HG03045 (cell line): ENCODE results near the gene RSPO4.
"Not testable (repeated sequence)": the region's sequence is repeated elsewhere in the genome, so short reads cannot be mapped to it uniquely, and the experiment has no call there.

ENCODE experiments used
- ATAC-seq: cut with Tn5 transposase; IDR thresholded peaks from one replicate; pipeline ENCODE4 v1.9.1; 2021; ENCODE audit warnings: mild to moderate bottlenecking, moderate library complexity; ENCODE audit not compliant: unreplicated experiment

Gene RSPO4

DNA sequence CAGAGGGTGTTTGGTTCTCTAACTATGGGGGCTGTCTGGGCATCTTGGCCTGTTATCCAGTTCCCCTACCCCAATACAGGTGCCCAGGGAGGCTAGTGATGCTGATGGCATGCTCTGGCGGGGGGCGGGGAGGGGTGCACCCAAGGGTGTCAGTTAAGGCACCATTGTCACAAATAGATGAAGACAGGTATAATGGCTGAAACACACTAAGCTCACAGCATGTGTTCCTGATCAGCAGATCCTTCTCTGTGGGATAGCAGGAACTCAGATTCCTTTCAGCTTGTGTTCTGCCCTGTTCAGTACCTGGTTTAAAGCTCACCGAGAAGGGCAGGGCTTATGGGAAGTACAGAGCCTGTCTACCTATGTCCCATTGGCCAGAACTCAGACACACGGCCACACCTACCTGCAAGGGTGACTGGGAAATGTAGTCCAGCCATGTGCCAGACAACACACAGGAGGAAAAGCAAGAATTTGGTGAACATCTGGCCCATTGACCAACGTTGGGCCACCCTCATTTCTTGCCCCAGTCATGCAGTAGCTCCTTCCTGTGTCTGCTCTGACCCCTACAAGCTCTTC lies 3.4 kb upstream of the RSPO4 start:
- no peak for ATAC-seq

DNA sequence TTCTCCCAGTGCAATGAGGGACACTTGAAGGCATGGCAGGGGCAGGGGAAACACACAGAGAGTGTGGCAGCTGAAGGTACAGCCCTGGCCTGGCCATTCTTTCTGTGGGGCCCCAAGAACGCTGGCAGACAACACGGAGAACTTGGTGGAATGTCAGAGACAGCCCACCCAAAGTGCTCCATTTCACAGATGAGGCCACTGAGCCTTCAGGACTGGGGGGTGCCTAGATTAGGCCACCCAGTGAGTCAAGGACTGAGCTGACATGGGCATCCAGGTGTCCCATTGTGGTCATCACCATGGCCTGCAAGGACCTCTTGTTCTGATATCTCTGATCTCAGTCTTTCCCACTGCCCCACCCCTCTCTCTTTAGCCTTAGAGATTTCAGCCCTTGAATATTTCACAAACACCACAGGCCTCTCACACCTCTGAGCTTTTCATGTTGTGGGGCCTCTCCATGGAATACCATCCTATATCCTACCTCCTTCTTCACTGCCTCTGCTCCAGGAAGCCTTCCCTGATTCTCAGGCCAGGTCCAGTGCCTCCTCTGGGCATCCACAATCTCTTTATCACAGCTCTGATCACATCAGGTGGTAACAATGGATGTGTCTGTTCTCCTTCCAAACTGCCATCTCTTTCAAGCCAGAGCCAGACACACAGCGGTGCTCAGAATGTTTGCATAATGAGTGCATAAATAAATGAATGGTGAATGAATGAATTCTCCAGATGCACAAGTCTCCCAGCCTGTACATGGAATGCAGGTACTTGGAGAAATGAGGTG lies 2.0 kb upstream of the RSPO4 start:
- no peak for ATAC-seq

DNA sequence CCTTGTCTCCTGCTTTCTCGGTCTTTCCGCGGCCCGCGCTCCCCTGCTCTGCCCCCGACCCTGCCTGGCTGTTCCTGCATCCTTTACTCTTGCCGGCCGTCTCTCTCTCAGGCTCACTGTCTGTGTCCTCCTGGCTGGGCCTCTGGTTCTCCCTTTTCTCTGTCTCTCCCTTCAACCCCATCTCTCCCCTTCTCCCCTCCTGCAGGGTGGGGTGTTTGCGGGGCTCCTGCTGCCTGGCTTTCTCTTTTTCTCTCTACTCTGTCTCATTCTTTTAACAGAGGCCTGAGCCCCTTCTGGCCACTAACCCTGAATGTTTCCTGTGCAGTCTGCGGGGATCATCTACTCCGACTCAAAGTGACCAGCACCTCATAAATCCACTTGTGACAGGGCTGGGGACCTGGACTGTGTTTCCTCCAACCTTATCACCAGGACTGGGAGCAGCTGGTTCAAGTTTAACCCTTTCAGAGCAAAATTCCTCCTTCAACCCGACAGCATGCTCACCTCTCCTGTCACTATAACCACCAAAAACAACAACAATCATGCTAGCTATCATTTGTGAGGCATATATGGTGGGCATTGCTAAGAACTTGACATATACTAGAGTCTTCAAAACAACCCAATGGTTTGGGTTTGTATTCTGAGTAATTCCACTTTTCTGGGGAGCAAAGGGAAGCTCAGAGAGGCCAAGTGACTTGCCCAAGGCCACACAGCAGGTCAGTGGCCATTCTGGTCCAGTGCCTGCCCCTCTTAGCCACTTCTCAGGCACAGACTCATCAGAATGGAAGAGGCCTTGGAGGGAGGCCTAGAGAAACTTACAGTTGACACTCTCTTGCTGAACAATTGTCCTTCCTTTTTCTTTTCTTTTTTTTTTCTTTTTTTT lies 811 bp upstream of the RSPO4 start:
- ATAC-seq, result no peak

DNA sequence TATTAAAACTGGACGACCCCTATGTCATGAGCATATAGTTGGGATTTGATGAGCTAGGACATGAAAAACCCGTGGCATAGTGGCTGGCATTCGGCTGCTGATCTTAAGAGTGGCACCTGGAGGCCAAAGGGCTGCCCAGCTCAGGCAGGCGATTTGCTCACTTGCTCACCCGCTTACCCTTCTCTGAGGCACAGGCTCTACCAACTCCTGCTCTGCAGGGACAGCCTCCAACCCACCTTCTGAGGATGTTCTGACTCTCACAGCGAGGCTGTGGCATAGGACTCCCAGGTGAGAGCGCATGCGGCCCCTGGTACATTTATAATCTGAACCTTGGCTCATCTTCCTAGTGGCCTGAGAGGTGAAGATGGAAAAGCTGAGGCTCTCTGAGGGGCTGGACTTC lies 995 bp downstream of the RSPO4 start:
- ATAC-seq, result no peak

DNA sequence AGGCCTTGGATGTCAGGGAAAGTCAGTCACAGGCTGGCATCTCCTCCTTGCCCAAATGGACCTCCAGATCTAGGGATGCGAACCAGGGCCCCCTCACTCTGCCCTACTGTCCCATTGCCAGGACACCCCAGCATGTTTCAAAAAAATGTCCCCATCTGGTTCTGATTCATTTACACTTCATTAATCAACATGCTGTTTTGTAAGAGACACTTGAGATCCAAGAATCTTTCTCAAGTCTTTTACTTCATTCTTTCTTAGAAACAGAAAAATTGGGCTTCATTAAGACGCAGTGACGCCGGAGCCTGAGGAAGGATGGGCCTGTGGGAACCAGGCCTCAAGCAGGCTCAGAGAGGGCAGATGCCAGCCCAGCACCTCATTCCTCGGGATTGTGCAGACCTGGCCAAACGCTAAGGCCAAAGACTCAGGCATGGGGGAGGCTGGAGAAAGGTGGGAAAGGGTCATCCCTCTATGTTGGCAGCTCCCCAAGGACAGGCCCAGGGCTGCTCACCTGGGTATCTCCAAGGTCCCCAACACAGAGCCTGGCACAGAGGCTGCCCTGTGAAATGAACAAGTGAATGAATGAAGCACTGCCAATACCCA lies 3.8 kb downstream of the RSPO4 start:
- ATAC-seq, result no peak

DNA sequence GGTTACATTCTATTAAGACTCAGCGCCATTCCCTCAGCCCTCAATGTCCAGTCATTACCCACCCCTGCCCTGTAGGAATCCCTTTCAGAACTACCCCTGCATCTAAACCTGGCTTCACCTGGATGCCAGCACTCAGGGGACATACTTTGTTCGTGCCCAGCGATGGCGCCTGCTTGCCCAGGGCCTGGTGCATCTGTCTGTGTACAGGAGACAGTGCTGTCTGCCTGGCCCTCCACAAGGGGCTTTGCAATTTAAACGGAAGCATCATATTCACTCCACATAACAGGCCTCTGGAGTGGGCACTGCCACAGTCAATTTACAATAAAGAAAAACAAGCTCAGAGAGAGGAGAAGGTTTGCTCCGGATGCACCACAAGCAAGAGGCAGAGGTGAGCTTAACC lies 4.6 kb downstream of the RSPO4 start:
- ATAC-seq, result no peak

DNA sequence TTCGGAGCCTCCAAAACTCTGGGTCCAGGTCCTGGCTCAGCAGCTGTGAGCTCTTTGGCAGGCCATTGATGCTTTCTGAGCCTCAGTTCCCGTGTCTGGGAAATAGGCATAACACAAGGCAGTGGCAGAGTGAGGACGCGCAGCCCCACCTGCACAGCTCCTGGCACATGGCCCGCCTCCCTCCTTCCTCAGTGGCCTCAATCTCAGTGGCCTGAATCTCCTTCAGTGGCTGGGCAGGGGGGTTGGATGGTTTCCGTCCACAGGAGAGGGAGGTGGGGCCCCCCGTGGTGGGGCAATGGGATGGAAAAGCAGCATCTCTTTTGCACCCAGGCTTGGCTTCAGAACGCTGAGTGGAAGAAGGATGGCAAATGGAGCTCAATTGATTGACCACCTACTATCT lies 5.1 kb downstream of the RSPO4 start:
- ATAC-seq, result no peak

DNA sequence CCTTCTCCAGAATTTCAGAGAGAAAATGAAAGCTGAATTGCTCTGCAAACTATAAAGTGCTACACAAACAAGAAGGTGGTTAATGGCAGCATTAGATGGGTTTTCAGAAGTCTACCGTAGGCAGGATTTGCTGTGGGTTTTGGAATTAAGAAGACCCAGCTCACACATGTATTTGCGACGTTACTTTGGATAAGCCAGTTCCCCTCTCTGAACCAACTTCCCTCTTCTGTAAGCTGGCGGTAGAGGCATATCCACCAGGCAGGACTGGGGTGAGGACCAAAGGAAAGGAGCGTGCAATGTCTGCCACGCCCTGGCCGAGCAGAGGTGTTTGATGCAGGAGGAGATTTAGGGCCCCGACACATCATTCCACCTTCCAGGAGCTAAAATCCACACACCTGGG lies 6.9 kb downstream of the RSPO4 start:
- ATAC-seq, result no peak

DNA sequence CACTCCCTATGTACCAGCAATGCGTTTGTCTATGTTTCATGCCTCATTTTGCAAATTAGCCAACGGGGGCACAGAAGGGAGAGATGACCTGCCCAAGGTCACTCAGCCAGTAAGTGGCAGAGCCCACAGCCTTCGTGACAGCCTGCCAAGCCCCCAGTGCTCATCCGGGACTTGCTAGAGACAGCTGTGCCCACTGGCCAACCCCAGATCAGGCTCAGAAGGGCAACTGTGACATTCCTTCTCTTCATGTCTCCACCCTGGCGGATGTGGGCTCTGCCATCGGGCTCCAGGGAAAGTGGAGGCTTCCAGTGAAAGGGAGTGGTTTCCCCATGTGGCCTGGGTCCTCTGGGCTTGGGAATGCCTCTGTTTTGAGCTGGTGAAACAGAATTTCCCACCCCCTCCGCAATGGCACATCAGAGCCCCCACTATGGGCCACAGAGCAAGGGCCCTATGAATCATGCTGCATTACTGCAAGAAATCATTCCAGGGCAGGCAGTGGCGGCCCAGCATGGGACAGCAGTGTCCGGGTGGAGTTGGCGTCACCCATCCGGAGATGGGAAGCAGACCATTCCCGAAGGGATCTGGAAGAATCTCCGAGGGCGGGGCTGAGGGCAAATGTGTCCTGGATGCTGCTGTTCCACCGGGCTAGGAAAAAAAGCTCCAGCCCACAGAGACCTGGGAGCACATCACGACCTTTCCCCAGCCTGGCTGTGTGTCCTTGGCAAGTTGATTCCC lies 9.1 kb downstream of the RSPO4 start:
- ATAC-seq, result no peak

DNA sequence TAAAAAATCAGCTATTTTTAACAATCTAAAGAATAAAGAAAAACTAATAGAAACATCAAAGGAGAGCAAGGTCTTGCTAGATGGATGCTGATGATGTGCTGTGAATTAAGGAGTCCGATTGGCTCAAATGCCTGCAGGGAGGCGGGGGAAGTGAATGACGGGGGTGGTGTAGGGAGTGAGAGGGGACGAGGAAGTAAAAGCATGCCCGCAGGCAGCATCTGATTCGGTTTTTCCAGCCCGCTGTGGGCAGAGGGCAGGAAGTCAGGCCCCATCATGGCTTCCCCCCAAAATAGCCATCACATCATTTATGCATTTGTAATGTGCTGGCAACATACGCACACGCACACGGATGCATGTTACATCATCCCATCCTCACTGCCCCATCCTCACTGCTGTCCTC lies 10.3 kb downstream of the RSPO4 start:
- no peak for ATAC-seq

DNA sequence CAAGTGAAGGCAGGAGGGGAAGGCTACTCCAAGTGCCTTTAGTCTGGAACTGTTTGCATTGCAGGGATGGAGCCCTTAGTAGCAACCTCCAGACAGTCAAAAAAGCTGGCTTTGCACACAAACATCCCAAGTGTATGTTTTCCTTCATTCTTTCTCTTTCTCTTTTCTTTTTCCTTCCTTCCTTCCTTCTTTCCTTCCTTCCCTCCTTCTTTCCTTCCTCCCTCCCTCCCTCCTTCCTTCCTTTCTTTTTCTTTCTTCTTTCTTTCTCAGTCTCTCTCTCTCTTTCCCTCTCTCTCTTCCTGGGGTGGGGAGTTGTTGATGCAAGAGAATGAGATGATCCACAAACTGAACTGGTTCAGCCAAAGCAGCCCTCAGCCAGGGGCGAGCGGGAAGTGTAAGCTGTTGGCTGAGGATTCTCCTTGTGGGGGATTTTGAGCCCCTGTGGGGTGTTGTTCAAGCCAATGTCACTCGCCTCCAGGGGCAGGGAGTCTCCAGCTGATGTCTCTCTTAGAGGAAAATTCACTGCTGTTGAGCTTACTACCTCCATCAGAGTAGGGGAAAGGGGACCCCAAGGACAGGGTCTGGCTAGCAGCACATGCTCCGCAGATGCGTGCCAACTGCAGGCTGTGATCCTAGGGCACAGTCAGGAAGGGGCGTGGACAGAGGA lies 11.7 kb downstream of the RSPO4 start:
- no peak for ATAC-seq

DNA sequence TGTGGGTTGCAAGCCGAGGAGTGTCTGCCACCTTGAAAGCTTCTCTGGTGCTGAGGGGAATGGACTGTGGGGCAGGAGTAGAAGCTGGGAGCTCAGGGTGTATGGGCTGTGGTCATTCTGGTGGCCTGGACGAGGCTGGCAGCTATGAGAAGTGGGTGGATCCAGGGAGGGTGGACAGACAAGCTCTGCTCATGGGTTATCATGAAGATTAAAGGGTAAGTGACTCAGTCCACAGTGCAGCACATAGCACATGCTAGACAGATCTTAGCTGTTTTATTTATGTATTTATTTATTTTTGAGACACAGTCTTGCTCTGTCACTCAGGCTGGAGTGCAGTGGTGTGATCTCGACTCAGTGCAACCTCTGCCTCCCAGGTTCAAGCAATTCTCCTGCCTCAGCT lies 13.8 kb downstream of the RSPO4 start:
- ATAC-seq, result no peak

DNA sequence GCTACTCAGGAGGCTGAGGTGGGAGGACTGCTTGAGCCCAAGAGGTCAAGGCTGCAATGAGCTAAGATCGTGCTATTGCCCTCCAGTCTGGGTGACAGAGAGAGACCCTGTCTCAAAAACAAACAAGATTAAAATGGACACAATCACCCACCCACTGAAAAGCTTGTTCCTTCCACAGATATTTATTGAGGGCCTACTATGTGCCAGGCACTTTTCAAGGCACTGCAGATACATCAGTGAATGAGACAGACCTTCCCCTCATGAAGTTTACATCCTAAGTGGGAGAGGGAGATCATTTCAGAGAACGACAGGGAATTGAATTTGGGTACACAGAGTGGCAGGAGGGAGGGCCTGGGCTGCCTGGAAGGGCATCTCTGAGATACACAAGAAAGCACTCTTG lies 14.4 kb downstream of the RSPO4 start:
- no peak for ATAC-seq

DNA sequence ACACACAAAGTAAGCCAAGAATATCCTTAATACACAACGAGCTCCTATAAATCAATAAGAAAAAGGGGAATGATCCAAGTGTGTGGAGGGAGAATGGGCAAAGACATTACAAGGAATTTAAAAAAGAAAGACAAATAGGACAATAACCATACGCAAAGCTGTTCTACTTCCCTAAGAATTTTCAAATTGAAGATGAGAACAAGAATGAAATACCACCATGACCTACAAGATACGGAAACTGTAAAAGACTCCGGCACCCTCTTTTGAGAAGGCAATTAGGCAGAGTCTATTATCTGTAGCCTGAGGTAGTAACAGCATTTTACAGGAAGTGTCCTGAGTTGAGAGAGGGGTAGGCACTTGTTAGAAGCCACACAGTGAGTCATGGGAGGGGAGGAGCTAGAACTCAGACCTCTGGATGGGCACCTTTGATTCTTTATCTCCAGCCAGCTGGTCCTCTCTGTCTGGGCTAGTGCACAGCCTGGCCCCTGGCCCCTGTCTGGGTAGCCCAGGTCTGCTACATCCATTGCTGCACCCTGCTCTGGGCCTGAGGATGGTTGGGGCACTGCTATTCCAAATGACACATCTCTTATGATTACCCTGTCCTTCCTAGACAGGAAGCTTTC lies 15.3 kb downstream of the RSPO4 start:
- ATAC-seq, result no peak

DNA sequence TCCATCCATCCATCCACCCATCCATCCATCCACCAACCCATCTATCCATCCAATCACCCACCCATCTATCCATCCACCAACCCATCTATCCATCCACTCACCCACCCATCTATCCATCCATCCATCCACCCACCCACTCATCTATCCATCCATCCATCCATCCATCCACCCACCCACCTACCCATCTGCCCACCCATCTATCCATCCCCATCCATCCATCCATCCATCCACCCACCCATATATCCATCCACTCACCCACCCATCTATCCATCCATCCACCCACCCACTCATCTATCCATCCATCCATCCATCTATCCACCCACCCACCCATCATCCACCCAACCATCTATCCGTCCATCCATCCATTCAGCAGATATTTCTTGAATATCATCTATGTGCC lies 17.1 kb downstream of the RSPO4 start:
- ATAC-seq, result not testable (repeated sequence)

DNA sequence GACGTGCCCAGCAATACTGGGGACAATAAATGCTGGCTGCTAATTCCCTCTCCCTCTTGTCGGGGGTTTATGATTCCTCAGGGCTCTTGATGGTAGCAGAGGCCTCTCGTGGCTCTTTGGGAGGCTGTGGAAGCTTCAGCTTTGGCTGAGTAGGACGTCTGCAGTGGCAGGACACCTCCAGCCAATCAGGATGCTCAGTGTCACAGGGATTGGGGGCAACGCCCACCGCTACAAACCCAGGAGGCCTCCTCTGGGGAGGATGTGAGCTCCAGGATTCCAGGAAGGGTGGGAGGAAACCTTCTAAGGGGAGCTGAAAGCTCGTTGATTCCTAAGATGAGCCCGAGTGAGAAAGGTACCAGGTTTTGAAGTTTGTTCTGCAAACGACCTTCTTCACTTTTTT lies 19.4 kb downstream of the RSPO4 start:
- no peak for ATAC-seq

DNA sequence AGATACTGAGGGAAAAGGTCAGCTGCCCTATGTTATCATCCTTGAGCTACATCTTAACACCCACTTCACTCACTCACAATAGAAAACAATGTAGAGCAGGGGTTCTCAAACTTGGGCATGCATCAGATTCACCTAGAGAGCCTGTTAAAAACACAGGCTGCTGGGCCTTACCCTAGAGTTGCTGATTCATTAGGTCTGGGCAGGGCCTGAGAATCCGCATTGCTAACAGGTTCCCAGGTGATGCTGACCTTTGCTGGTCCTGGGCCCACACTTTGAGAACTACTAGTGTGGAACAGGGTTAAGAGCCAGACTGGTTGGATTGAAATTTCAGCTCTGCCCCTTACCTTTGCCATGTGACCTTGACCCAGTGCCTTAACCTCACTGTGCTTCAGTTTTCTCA lies 25.1 kb downstream of the RSPO4 start:
- ATAC-seq, result no peak

DNA sequence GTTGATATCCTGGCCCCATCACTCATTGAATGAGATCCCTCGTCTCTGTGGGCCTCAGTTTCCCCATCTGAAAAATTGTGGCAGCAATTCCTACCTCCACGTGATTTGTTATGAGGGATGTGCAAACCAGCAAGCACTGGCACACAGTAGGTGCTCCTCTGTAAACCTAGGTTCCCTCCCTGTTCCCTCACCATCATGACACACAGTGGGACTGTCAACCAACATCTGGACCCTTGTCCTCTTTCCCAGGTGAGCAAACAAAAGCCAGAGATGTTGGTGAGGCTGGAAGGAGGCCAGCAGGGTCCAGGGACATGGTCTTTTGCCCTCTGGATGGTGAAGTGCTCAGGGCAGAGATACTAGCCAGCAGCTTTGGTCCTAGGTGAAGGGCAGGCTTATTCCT lies 26.1 kb downstream of the RSPO4 start:
- ATAC-seq, result no peak

DNA sequence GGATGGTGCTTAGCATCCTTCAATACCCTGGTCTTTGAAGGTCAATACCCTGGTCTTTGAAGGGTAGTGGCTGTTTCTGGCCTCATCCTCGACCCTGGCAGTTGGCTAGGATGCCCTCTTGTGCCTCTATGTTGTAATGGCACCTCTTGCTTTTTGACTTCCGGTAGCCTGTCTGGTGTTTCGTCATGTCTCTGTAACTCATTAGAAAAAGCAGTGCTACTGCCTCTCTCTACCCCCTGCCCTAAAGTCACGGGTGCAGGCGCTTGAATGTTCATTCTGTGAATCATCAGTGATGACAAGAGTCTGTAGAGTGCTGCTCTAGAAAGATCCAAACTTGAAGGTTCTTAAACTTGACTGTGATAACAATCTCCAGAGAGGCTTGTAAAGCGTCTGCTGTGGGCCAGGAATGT lies 28.3 kb downstream of the RSPO4 start:
- no peak for ATAC-seq

DNA sequence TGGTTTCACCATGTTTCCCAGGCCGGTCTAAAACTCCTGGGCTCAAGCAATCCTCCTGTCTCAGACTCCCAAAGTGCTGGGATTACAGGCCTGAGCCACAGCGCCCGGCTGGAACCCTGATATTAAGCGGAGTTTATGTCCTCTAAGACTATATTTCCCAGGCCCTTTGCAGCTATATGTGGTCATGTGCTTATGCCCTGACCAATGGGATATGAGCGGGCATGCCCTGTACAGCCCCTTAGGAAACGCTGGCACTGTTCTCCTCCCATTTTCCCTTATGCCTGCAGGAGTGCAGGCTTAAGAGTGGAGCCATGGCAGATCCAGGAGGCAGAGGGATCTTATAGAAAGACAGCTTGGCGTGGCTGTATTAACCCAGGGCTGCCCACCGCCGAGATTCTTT lies 29.9 kb downstream of the RSPO4 start:
- ATAC-seq, result no peak
